Tibial nerve (tissue), 4 donors: ENCODE results near the gene AHNAK2. TPM values are rescaled to one million over a fixed set of nuclear protein-coding genes. Genes with fewer than 3 reads are reported as not detected.

Source experiments
- DNase-seq, 2 donors: peaks; one replicate each; pipeline ENCODE4 v3.0.0-alpha.2; 2019; ENCODE audit warnings: low spot score in 2 of 2
- H3K27ac ChIP-seq, 4 donors: fragments of 200-600 bp; sonication (generic) in 3 of 4; one replicate each; pipeline ENCODE4 v1.5.1; 2017 to 2019; ENCODE audit warnings: mild to moderate bottlenecking in 1 of 4
- H3K27me3 ChIP-seq, 2 donors: fragments of 200-600 bp; sonication (generic) in 1 of 2; one replicate each; pipeline versions ENCODE4 v1.5.1 to v1.6.0; 2017 to 2019
- H3K36me3 ChIP-seq, 3 donors: fragments of 200-600 bp; sonication (generic); one replicate each; pipeline ENCODE4 v1.5.1; 2018 to 2019
- H3K4me1 ChIP-seq, 4 donors: fragments of 200-600 bp; sonication (generic) in 3 of 4; one replicate each; pipeline ENCODE4 v1.5.1; 2017 to 2019
- H3K4me3 ChIP-seq, 4 donors: fragments of 200-600 bp; sonication (generic) in 3 of 4; one replicate each; pipeline ENCODE4 v1.5.1; 2017 to 2019; ENCODE audit warnings: mild to moderate bottlenecking in 1 of 4, moderate library complexity in 1 of 4
- H3K9me3 ChIP-seq, 4 donors: fragments of 200-600 bp; sonication (generic) in 3 of 4; one replicate each; pipeline ENCODE4 v1.5.1; 2017 to 2019
- CTCF ChIP-seq, 5 experiments: fragments of 200-600 bp in 3 of 5; fragments of 450-650 bp in 2 of 5; sonication (generic) in 3 of 5; IDR thresholded peaks; one replicate each; pipeline ENCODE4 v1.5.1; 2016 to 2019; ENCODE audit warnings: antibody characterized with exemption in 5 of 5, mild to moderate bottlenecking in 3 of 5, moderate library complexity in 2 of 5
- EP300 ChIP-seq, 2 donors: sonication (generic); formaldehyde crosslinking; IDR thresholded peaks; one replicate each; pipeline ENCODE4 v1.6.1; 2017; ENCODE audit warnings: antibody characterized with exemption in 2 of 2, mild to moderate bottlenecking in 1 of 2
- POLR2A ChIP-seq, 2 donors: fragments of 450-650 bp; IDR thresholded peaks; one replicate each; pipeline ENCODE4 v1.6.1; 2017; ENCODE audit warnings: antibody characterized with exemption in 2 of 2, mild to moderate bottlenecking in 2 of 2, moderate library complexity in 2 of 2
- WGBS, 2 donors: methylation state at CpG; one replicate each; pipeline ENCODE4 v1.1.5; 2018; 5-methylcytosine and 5-hydroxymethylcytosine counted together
- total RNA-seq, 4 donors: library from RNA; depleted of rRNA; stranded (reverse); fragments of >200 nt; gene quantifications; one replicate each; pipeline ENCODE4 v1.1.0, GENCODE V29; 2016

The AHNAK2 gene
- total RNA-seq, 4 donors from 2014 or later: 31.2 to 152 (median 118) TPM

DNA sequence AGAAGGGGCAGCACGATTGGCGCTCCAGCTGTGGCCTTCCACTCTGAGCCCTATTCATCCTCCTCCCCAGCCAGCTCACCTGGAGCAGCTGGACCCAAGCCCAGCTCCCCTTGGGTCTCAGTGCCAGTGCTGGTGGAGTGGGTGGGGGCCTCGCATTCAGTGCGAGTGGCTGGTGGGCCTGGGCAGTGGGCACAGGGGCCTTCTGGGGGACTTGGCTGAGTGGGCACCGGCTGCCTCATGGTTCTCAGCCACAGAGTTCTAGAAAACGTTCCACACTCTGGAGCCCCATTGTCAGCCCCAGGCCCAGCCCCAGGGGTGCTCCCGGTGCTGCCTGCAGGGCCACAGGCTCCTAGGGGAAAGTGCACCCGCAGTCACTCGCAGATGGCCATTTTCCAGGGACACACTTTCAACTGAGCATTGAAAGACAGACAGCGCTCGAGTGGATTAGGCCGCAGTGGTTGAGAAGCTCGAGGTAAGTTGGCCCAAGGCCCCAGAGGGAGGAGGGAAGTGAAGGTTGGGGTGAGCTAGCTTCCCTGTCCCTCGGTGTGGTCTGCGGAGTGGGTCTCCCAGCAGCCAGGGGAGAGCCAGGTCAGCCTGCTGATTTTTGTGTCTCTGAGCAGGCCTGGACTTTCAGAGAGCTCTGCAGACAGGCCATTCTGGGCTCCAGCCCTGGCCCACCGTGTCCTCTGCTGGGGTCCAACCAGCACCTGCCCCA lies 11.2 kb upstream of the AHNAK2 start:
- peaks cover 0 to 18% (median 9%) of the 10 kb centered on the region in 4 donors for H3K4me1 ChIP-seq
- WGBS, 2 donors: 92% methylated on average over 12 to 15 of the region's 16 CpGs
- no peaks in the 10 kb centered on the region for H3K9me3 ChIP-seq
- H3K4me3 ChIP-seq: no peak overlapping the region
- no peak for TF ChIP-seq POLR2A (IDR thresholded peaks at IDR 0.05)
- H3K36me3 ChIP-seq: peaks cover 0 to 55% (median 0%) of the 10 kb centered on the region in 3 donors
- H3K27me3 ChIP-seq: no peaks in the 10 kb centered on the region
- DNase-seq: no peak
- no peak overlapping the region for H3K27ac ChIP-seq

GRCh38 chr14:104986487-104987164 lies 8.5 kb upstream of the AHNAK2 start:
- Histone ChIP-seq H3K4me1 (peaks cover 0 to 18% (median 9%) of the 10 kb centered on the region in 4 donors), H3K36me3 (peaks cover 0 to 27% (median 0%) of the 10 kb centered on the region in 3 donors), H3K9me3 (no peaks in the 10 kb centered on the region), H3K27me3 (no peaks in the 10 kb centered on the region), H3K27ac (peak overlapping the region in 1 of 4 donors; percentile 88), H3K4me3 (peak overlapping the region; percentile 65 to 97 (median 76))
- TF ChIP-seq POLR2A (IDR thresholded peaks at IDR 0.05) (no peak), CTCF (IDR thresholded peaks at IDR 0.05) (no peak), EP300 (IDR thresholded peaks at IDR 0.05) (no peak)
- no peak for DNase-seq
- WGBS, 2 donors: 54 to 71% methylated on average over 10 to 17 of the region's 19 CpGs

GRCh38 chr14:104985675-104986486 lies 7.7 kb upstream of the AHNAK2 start, which contains the start of gene CLBA1:
Gene CLBA1 (plus strand): TSS chr14:104985788. CDS start chr14:104986432, 644 bp downstream.
- Histone ChIP-seq H3K4me3 (peak within 1 kb of the TSS; percentile 65 to 97 (median 76)), H3K27ac (peak within 1 kb of the TSS; percentile 14 to 88 (median 70)), H3K4me1 (peaks cover 0 to 18% (median 9%) of the 10 kb centered on the region in 4 donors), H3K36me3 (peaks cover 0 to 20% (median 0%) of the 10 kb centered on the region in 3 donors), H3K27me3 (no peaks in the 10 kb centered on the region), H3K9me3 (no peaks in the 10 kb centered on the region)
- peak in 1 of 2 donors; percentile 54 for TF ChIP-seq POLR2A (IDR thresholded peaks at IDR 0.05)
- peak in 1 of 2 donors; percentile 46 for TF ChIP-seq EP300 (IDR thresholded peaks at IDR 0.05)
- no peak for TF ChIP-seq CTCF (IDR thresholded peaks at IDR 0.05)
- peak in 1 of 2 donors; percentile 65 for DNase-seq
- 0 to 1% methylated on average over 23 to 47 of the region's 77 CpGs for WGBS, 2 donors

DNA sequence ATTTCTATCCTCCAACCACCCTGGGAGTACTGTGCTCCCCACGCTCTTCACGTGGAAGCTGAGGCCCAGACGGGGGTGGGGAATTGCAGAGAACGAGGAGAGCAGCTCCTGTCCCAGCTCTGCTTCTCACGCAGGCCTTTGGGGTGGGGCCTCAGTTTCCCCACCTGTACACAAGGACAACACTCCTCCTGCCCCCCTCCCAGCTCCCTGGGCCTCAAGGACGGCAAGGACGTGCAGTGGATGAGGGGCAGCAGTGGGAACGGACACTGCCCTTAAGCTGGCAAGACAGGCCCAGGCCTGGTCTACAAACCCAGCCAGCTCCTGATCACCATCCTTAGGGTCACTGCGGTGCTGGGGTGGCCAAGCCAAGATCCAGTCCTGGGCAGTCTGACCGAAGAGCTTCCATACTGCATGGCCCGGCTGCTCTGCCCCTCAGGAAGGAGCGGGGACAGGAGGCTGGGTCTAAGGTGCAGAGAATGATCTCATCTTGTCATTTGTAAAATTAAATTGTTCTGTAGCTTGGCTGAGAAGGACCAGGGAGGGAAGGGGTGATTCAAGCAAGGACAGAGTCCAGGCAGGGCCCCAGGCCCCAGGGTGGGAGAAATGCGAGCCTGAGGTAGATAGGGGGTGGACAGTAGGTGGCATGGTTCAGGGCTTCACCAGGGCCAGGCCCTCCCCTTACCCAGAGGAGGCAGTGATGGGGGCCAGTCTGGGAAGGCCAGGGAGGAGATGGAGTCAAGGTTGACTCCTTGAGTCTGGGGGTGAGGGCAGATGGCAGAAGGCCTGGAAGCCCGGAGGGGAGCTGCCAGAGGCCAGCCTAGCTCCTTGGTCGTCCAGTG lies 6.1 kb upstream of the AHNAK2 start:
- Histone ChIP-seq H3K27ac (peak overlapping the region in 2 of 4 donors; percentile 84 to 88), H3K9me3 (no peaks in the 10 kb centered on the region), H3K4me3 (no peak overlapping the region), H3K27me3 (no peaks in the 10 kb centered on the region), H3K4me1 (peaks cover 0 to 18% (median 9%) of the 10 kb centered on the region in 4 donors), H3K36me3 (peaks cover 0 to 3% (median 0%) of the 10 kb centered on the region in 3 donors)
- 86 to 91% methylated on average over 13 to 14 of the region's 15 CpGs for WGBS, 2 donors
- DNase-seq: no peak
- TF ChIP-seq EP300 (IDR thresholded peaks at IDR 0.05) (no peak), POLR2A (IDR thresholded peaks at IDR 0.05) (no peak), CTCF (IDR thresholded peaks at IDR 0.05) (no peak)
